Measurements from ENCODE around the gene CENPB. TPM values are rescaled to one million over a fixed set of nuclear protein-coding genes. Genes with fewer than 3 reads are reported as not detected.
A peak's percentile ranks its signal among the peaks of the same experiment; 100 is the strongest.

Gene CENPB
- total RNA-seq, 6 experiments from 2014 or later: 109 to 128 (median 117) TPM

DNA sequence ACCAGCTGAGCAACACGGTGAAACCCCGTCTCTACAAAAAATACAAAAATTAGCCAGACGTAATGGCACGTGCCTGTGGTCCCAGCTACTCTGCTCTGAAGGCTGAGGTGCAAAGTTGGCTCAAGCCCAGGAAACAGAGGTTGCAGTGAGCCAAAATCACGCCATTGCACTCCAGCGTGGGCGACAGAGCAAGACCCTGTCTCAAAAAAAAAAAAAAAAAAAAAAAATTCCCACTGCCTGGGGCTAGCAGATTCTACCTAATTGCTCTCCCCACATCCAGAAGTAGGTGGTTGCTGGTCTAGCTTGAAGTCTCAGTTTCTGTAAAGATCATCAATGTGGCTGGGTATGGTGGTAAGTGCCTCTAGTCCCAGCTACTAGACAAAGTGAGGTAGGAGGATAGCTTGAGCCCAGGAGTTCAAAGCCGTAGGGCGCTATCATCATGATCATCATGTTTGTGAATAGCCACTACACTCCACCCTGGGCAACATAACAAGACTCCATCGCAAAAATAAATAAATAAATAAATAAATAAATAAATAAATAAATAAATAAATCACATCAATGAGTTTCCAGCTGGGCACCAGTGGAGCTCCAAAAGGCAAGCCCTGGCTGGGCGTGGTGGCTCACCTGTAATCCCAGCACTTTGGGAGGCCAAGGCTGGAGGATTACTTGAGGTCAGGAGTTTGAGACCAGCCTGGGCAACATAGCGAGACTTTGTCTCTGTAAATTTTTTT, 27.5 kb upstream of the CENPB start:
- H3K36me3 Mint-ChIP-seq (ENCODE audit: low read depth): peaks cover 4% of the 10 kb centered on the region; the same call in 1 of the 2 replicates
- peaks cover 4% of the 10 kb centered on the region; the same call in 1 of the 2 replicates for H3K27me3 Mint-ChIP-seq (ENCODE audit: insufficient read depth)
- DNase-seq: no peak
- no peaks in the 10 kb centered on the region for H3K9me3 Mint-ChIP-seq
- H3K27ac Mint-ChIP-seq: peak overlapping the region; percentile 99; the same call in 1 of the 2 replicates
- TF ChIP-seq, protein P1, sequence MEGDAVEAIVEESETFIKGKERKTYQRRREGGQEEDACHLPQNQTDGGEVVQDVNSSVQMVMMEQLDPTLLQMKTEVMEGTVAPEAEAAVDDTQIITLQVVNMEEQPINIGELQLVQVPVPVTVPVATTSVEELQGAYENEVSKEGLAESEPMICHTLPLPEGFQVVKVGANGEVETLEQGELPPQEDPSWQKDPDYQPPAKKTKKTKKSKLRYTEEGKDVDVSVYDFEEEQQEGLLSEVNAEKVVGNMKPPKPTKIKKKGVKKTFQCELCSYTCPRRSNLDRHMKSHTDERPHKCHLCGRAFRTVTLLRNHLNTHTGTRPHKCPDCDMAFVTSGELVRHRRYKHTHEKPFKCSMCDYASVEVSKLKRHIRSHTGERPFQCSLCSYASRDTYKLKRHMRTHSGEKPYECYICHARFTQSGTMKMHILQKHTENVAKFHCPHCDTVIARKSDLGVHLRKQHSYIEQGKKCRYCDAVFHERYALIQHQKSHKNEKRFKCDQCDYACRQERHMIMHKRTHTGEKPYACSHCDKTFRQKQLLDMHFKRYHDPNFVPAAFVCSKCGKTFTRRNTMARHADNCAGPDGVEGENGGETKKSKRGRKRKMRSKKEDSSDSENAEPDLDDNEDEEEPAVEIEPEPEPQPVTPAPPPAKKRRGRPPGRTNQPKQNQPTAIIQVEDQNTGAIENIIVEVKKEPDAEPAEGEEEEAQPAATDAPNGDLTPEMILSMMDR (IDR thresholded peaks at IDR 0.05): no peak
- H3K4me3 Mint-ChIP-seq: no peak overlapping the region
- H3K4me1 Mint-ChIP-seq (ENCODE audit: low read depth): peaks cover 47% of the 10 kb centered on the region

DNA sequence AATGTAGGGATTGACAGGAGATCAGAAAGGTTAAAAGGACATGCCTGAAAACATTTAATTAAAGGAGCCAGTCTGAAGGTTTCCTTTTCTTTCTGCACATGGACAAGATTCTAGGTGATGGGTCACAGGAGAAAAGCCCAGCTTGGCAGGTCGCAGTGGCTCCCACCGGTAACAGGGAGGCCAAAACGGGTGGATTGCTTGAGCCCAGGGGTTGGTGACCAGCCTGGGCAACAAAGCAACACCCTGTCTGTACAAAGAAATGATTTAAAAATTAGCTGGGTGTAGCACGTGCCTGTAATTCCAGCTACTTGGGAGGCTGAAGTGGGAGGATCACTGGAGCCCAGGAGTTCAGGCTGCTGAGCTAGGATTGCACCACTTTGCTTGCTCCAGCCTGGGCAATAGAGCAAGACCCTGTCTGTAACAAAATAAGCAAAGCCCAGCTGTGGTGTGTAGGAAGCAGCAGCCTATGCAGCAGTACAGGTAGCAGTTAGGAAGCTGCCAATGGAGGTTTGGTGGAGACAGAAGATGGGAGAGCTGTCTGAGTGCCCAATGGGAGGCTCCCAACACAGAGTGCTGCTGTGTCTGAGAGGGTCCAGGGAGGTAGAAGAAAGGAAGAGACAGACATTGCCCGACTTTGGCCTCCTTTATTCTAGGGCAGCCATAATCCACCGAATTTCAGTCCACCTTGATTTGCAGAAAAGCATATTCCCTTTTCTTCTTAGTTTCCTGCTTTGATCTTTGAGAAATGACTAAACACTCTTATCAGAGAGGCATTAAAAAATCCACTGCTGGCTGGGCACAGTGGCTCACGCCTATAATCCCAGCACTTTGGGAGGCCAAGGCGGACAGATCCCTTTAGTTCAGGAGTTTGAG, 26.7 kb upstream of the CENPB start:
- H3K27me3 Mint-ChIP-seq (ENCODE audit: insufficient read depth): peaks cover 5% of the 10 kb centered on the region; the same call in 1 of the 2 replicates
- peaks cover 43% of the 10 kb centered on the region for H3K4me1 Mint-ChIP-seq (ENCODE audit: low read depth)
- TF ChIP-seq, protein P1 (IDR thresholded peaks at IDR 0.05): no peak
- 0 out of 2 replicates have a peak, but pooled peaks cover 2% of the 10 kb centered on the region for H3K9me3 Mint-ChIP-seq
- H3K4me3 Mint-ChIP-seq: no peak overlapping the region
- peaks cover 8% of the 10 kb centered on the region; the same call in 1 of the 2 replicates for H3K36me3 Mint-ChIP-seq (ENCODE audit: low read depth)
- no peak for DNase-seq
- H3K27ac Mint-ChIP-seq: peak overlapping the region; percentile 99

DNA sequence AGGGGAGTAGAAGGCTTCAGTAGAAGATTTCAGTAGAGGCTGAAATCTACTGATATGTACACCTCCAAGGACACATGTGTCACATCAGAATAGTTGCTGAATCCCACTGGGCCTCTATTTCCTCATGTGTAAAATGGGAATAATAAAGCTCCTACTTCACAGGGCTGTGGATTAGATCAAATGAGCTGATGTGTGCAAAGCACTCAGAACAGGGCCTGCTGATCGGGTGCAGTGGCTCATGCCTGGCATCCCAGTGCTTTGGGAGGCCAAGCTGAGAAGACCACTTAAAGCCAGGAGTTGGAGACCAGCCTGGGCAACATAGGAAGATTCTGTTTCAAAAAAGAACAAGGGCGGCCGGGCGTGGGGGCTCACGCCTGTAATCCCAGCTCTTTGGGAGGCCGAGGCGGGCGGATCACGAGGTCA, 25.7 kb upstream of the CENPB start:
- Mint-ChIP-seq H3K27me3 (ENCODE audit: insufficient read depth) (peaks cover 7% of the 10 kb centered on the region; the same call in 1 of the 2 replicates), H3K36me3 (ENCODE audit: low read depth) (peaks cover 10% of the 10 kb centered on the region; the same call in 1 of the 2 replicates), H3K9me3 (0 out of 2 replicates have a peak, but pooled peaks cover 4% of the 10 kb centered on the region), H3K27ac (peak overlapping the region; percentile 99), H3K4me1 (ENCODE audit: low read depth) (peaks cover 48% of the 10 kb centered on the region), H3K4me3 (peak overlapping the region; percentile 90; the same call in 1 of the 2 replicates)
- TF ChIP-seq, protein P1 (IDR thresholded peaks at IDR 0.05): no peak
- no peak for DNase-seq

DNA sequence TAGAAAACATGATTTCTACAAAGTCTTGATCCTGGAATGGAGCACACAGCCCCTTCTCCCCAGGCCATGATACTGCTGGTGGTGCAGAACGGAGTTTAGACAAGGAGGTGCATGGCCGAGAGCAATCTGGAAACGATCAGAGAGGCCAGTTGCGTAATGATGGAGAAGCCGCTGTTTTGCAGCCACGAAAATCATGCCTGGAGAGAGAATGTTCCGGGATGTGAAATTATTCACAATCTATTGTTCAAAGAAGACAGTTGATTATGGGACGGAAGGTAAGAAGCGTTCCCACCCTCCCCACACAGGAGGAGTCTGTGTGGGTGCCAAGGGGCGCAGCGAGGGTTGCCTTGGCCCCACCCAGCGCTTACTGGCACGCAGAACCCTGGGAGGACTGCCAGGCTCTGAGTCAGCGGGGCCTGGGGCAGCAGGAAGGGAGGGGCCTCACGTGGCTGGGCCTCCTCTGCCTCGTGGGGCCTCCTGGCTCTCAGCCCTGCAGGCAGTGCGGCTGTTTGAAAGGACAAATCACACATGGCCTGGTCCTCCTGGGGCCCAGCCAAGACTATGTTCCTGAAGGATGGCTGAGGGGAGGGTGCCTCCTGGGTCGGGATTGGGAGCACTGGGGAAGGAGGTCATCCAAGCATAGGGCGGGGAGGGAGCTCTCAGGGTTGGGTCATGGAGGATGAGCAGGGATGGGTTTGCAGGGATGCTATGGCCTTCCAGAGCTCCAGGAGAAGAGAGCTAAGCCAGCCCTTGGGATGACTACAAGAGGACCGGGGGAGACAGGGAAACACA, 25.1 kb upstream of the CENPB start:
- TF ChIP-seq, protein P1 (IDR thresholded peaks at IDR 0.05): no peak
- Mint-ChIP-seq H3K27me3 (ENCODE audit: insufficient read depth) (peaks cover 7% of the 10 kb centered on the region; the same call in 1 of the 2 replicates), H3K9me3 (0 out of 2 replicates have a peak, but pooled peaks cover 4% of the 10 kb centered on the region), H3K36me3 (ENCODE audit: low read depth) (peaks cover 10% of the 10 kb centered on the region; the same call in 1 of the 2 replicates), H3K4me3 (peak overlapping the region; percentile 90), H3K27ac (peak overlapping the region; percentile 99), H3K4me1 (ENCODE audit: low read depth) (peaks cover 55% of the 10 kb centered on the region)
- DNase-seq: peak; percentile 98

DNA sequence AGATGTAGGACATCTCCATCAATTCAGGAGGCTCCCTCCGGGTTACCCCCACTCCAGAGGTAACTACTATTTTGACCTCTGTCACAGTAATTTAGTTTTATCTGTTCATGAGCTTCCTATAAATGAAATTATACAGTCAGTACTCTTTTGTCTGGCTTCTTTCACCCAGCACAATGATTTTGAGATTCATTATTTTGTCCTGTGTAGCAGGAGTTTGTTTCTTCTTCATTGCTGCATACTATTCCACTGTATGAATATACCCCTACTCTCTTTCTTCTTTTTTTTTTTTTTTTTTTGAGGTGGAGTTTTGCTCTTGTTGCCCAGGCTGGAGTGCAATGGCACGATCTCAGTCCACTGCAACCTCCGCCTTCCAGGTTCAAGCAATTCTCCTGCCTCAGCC, 22.0 kb upstream of the CENPB start:
- H3K4me3 Mint-ChIP-seq: peak overlapping the region; percentile 72
- H3K9me3 Mint-ChIP-seq: 0 out of 2 replicates have a peak, but pooled peaks cover 4% of the 10 kb centered on the region
- DNase-seq: no peak
- H3K36me3 Mint-ChIP-seq (ENCODE audit: low read depth): peaks cover 36% of the 10 kb centered on the region
- peak overlapping the region; percentile 94 for H3K27ac Mint-ChIP-seq
- TF ChIP-seq, protein P1 (IDR thresholded peaks at IDR 0.05): no peak
- peaks cover 8% of the 10 kb centered on the region; the same call in 1 of the 2 replicates for H3K27me3 Mint-ChIP-seq (ENCODE audit: insufficient read depth)
- peaks cover 83% of the 10 kb centered on the region for H3K4me1 Mint-ChIP-seq (ENCODE audit: low read depth)

Data from HFFc6 (cell line).